NB4 (cell line): Measurements from ENCODE around the gene NCAM2.

Experiments used
- DNase-seq: peaks from one replicate; pipeline ENCODE4 v3.0.0; 2010; ENCODE audit warnings: low read depth
- H3K4me3 ChIP-seq: one replicate; pipeline ENCODE4 v1.5.1; 2011; ENCODE audit warnings: mild to moderate bottlenecking, low read depth, low read length, moderate library complexity
- CTCF ChIP-seq: IDR thresholded peaks from one replicate; pipeline ENCODE4 v1.5.1; 2012; ENCODE audit warnings: low read depth, low read length
- MAX ChIP-seq: IDR thresholded peaks from 2 replicates; pipeline ENCODE4 v1.6.1; 2011; ENCODE audit warnings: low read depth, low read length
- MYC ChIP-seq: IDR thresholded peaks from 2 replicates; pipeline ENCODE4 v1.6.1; 2011; ENCODE audit warnings: low read depth, low read length
- POLR2A ChIP-seq: IDR thresholded peaks from 2 replicates; pipeline ENCODE4 v1.6.1; 2011; ENCODE audit warnings: mild to moderate bottlenecking; ENCODE audit not compliant: insufficient read length; ENCODE audit errors: extremely low read depth

The NCAM2 gene

GRCh38 chr21:21457077-21457476 lies 458.9 kb downstream of the NCAM2 start:
- DNase-seq, result no peak
- TF ChIP-seq POLR2A, result no peak
- TF ChIP-seq MYC, result no peak
- no peak for TF ChIP-seq MAX
- no peak for TF ChIP-seq CTCF
- no peak overlapping the region for H3K4me3 ChIP-seq

- TF ChIP-seq MAX (no peak), POLR2A (no peak), MYC (no peak), CTCF (no peak)
- no peak overlapping the region for H3K4me3 ChIP-seq
- no peak for DNase-seq
Measured at GRCh38 chr21:21458124-21458631, 460.0 kb downstream of the NCAM2 start.

- DNase-seq, result no peak
- H3K4me3 ChIP-seq, result no peak overlapping the region
- no peak for TF ChIP-seq MYC
- no peak for TF ChIP-seq POLR2A
Measured at GRCh38 chr21:21460979-21461378, 462.8 kb downstream of the NCAM2 start.

- H3K4me3 ChIP-seq, result no peak overlapping the region
- TF ChIP-seq MYC, result no peak
- no peak for TF ChIP-seq POLR2A
- no peak for TF ChIP-seq CTCF
- no peak for TF ChIP-seq MAX
- DNase-seq, result no peak
Measured at GRCh38 chr21:21463456-21463855, 465.2 kb downstream of the NCAM2 start.

GRCh38 chr21:21464684-21465083 lies 466.5 kb downstream of the NCAM2 start:
- TF ChIP-seq POLR2A, result no peak
- TF ChIP-seq MAX, result no peak
- TF ChIP-seq MYC, result no peak
- no peak for TF ChIP-seq CTCF

GRCh38 chr21:21466752-21467151 lies 468.5 kb downstream of the NCAM2 start:
- no peak for DNase-seq
- no peak for TF ChIP-seq CTCF
- TF ChIP-seq POLR2A, result no peak
- TF ChIP-seq MYC, result no peak
- no peak for TF ChIP-seq MAX
- no peak overlapping the region for H3K4me3 ChIP-seq

More at GRCh38 chr21:21464684-21465083, 466.5 kb downstream of the NCAM2 start:
- no peak overlapping the region for H3K4me3 ChIP-seq
- no peak for DNase-seq
